Right cardiac atrium (tissue), 5 donors: Measurements from ENCODE around the gene WDR86. TPM values are rescaled to one million over a fixed set of nuclear protein-coding genes. Genes with fewer than 3 reads are reported as not detected.

Experiments used
- ATAC-seq, 2 donors: fragments of 200-7000 bp; cut with Tn5 transposase; one replicate each; pipeline versions ENCODE4 v1.8.0 to v1.9.1; 2020; ENCODE audit warnings: moderate library complexity in 2 of 2, mild to moderate bottlenecking in 1 of 2
- DNase-seq, 3 donors: peaks; one replicate each; pipeline ENCODE4 v3.0.0-alpha.2; 2020
- H3K27ac ChIP-seq: one replicate; pipeline ENCODE4 v1.5.1; 2013; ENCODE audit warnings: mild to moderate bottlenecking, low read length, control low read depth, moderate library complexity
- H3K27me3 ChIP-seq: one replicate; pipeline ENCODE4 v1.6.1; 2013; ENCODE audit not compliant: control insufficient read depth, insufficient read depth
- H3K4me1 ChIP-seq: one replicate; pipeline ENCODE4 v1.6.1; 2013; ENCODE audit warnings: low read length; ENCODE audit not compliant: control insufficient read depth, insufficient read depth
- H3K4me3 ChIP-seq: one replicate; pipeline ENCODE4 v1.5.1; 2013; ENCODE audit warnings: low read length, control low read depth
- H3K9me3 ChIP-seq: one replicate; pipeline ENCODE4 v1.6.1; 2013; ENCODE audit warnings: low read length; ENCODE audit not compliant: control insufficient read depth
- WGBS: extraction: QIAGEN DNeasy Blood & Tissue Kit; methylation state at CpG from one replicate; pipeline ENCODE4 v1.1.7; 2013; 5-methylcytosine and 5-hydroxymethylcytosine counted together
- intact Hi-C, 4 donors: fragments of 100-400 bp; cut with DNase I; formaldehyde crosslinking; loops; one replicate each; pipeline versions ENCODE4 v1.11.0 to v1.14.0; 2022 to 2023
- polyA plus RNA-seq: library from polyadenylated mRNA; stranded (reverse); fragments of 200-250 nt; gene quantifications from one replicate; pipeline ENCODE4 v1.2.3, GENCODE V29; 2013
- total RNA-seq, 4 donors: library from RNA; stranded (reverse); fragmentation: NEBNext Ultra II Directional; extraction: Animal tissue kit (Norgen Biotek cat#: 25700); gene quantifications; one replicate each; pipeline ENCODE4 v1.2.1, GENCODE V29; 2021
- donor health status: healthy with polysubstance abuse.
- donor health status: DM: no; HTN: yes; CAD: no.
- donor health status: DM: no; HTN: no; CAD: no.
- donor health status: DM: no; HTN: yes; CAD: no; lungs with severe emphysema.
- donor health status: DM: yes; HTN: yes; CAD: no.

The WDR86 gene
- total and polyA plus RNA-seq, 5 donors: 0.17 to 0.47 (median 0.18) TPM

DNA sequence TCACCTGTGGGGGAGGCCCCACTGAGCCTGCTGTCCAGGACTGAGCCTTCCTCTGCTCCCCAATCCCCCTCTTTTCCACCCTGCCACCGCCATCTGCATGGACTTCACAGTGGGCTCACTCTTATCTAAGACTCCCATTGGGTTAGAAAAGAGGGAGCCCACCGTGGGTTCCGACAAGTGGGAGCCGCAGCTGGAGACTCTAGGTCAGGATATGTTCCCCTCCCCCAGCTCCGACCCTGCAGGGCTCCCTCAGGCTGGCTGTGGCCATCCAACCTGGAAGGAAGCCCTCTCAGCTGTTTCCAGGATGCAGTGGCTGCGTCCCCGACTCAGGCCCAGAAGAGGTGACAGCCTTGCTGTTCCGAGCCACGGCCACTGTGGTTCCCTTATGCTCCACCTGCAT lies 4.8 kb downstream of the WDR86 start:
- WGBS: 78% methylated on average over 9 of the region's 9 CpGs
- H3K27me3 ChIP-seq: no peaks in the 10 kb centered on the region
- no peak overlapping the region for H3K27ac ChIP-seq
- ATAC-seq (no peak), DNase-seq (peak in 1 of 3 donors; percentile 30)
- H3K4me1 ChIP-seq: no peaks in the 10 kb centered on the region
- no peak overlapping the region for H3K4me3 ChIP-seq
- no peaks in the 10 kb centered on the region for H3K9me3 ChIP-seq
- intact Hi-C loops: no loop called here

DNA sequence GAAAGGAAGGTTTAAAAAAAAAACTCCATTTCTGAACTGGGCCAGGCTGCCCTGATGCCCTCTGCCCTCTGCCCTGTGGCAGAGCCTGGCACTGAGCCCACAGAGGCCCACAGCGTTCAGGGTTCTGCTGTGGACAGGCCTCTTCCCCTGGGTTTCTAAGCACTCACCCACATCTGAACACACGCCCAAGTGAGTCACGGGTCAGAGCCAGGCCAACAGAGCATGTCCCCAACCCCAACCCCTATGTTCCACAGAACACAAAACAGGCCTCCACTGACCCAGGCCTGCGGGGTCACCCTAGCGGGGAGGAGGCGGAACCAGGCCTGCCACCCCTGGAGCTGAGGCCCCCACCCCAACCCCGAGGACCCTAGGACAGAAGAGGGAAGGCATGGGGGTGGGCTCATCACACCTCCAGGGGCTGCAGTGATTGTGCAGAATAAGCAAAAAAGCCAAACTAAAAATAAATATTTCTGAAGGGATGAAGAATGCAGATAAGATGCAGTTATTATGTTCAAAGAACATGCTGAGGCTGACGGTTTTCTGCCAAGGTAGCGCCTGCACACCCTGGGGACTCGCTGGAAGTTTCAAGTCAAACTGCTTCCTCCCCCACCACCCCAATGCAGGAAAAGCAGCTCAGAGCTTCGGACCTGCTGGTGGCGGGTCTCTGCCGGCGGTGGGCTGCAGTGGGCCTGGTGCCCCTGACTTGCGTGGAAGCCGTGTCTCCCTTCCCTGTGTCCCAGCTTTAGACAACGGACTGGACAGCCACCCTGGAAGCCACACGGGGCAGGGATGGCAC lies 5.4 kb downstream of the WDR86 start:
- H3K27ac ChIP-seq: no peak overlapping the region

GRCh38 chr7:151403764-151404163 lies 6.1 kb downstream of the WDR86 start:
- Histone ChIP-seq H3K27me3 (no peaks in the 10 kb centered on the region), H3K9me3 (no peaks in the 10 kb centered on the region), H3K4me1 (no peaks in the 10 kb centered on the region), H3K27ac (no peak overlapping the region), H3K4me3 (no peak overlapping the region)
- no peak for ATAC-seq
- no peak for DNase-seq
- intact Hi-C loops: no loop called here
- 89% methylated on average over 9 of the region's 9 CpGs for WGBS

More for the DNA sequence above, 5.4 kb downstream of the WDR86 start:
- H3K9me3 ChIP-seq: no peaks in the 10 kb centered on the region
- no peaks in the 10 kb centered on the region for H3K4me1 ChIP-seq
- DNase-seq: peak in 2 of 3 donors; percentile 51 to 73
- intact Hi-C loops: no loop called here
- H3K4me3 ChIP-seq: no peak overlapping the region
- ATAC-seq: peak; percentile 57 to 79
- H3K27me3 ChIP-seq: no peaks in the 10 kb centered on the region
- WGBS: 69% methylated on average over 18 of the region's 18 CpGs

- ATAC-seq: no peak
- H3K4me3 ChIP-seq: no peak overlapping the region
- H3K9me3 ChIP-seq: no peaks in the 10 kb centered on the region
- 93% methylated on average over 16 of the region's 16 CpGs for WGBS
- H3K27ac ChIP-seq: no peak overlapping the region
- DNase-seq: no peak
- intact Hi-C loops: no loop called here
- H3K4me1 ChIP-seq: no peaks in the 10 kb centered on the region
- no peaks in the 10 kb centered on the region for H3K27me3 ChIP-seq
These were observed 7.6 kb downstream of the WDR86 start for GRCh38 chr7:151402029-151402835.

DNA sequence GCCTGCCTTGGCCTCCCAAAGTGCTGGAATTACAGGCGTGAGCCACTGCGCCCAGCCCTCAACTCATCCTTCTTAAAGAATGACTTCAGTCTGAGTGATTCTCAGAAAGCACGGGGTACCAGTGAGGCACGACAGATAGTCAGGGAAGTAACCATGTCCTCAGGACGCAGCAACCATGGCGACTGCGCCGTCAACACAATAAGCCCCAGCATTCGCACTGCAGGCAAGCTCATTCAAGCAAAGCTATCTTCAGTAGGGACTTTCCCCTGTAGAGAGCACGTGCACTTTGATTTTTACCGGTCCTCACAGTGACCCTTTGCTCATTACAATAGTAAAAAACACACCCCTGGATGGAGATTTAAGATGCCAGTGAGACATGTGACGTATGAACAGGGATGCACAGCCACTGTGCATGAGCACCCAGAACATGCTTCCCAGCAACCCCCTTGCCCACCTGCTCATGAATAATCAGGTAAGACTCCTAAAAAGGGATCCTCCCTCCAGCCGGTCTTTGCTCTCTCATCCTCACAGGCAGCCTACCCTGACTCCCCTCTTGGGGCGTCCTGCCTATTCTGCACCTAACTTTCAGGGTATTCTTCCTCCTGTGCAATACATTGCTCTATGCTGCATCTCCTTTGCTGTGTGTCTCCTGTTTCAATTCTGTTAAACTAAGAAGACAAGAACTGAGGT lies 9.1 kb downstream of the WDR86 start:
- intact Hi-C loops: no loop called here
- H3K4me1 ChIP-seq: no peaks in the 10 kb centered on the region
- no peak overlapping the region for H3K4me3 ChIP-seq
- 77% methylated on average over 14 of the region's 14 CpGs for WGBS
- no peak overlapping the region for H3K27ac ChIP-seq
- ATAC-seq (no peak), DNase-seq (no peak)
- H3K27me3 ChIP-seq: no peaks in the 10 kb centered on the region
- H3K9me3 ChIP-seq: no peaks in the 10 kb centered on the region

DNA sequence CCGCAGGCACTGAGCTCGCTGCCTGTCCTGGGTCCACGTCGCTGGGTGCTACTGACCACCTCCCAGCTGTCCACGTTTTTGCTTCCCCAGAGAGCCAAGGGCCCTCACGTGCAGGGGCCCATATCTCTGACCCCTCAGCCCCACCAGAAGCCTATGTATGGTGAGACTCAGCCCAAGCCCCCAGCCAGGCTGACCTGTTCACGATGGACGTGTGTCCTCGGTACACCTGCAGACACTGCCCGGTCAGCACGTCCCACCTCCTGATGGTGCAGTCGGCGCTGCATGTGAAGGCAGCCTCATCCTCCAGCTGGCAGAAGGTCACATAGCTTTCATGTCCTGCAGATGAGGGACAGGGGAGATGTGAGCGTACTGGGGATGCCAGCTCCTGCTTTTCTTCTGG lies 9.9 kb downstream of the WDR86 start:
- 85% methylated on average over 14 of the region's 14 CpGs for WGBS
- DNase-seq: no peak

GRCh38 chr7:151399305-151399601 lies 10.6 kb downstream of the WDR86 start:
- no peak overlapping the region for H3K27ac ChIP-seq
- ATAC-seq: no peak
- no peaks in the 10 kb centered on the region for H3K4me1 ChIP-seq
- no peaks in the 10 kb centered on the region for H3K9me3 ChIP-seq
- DNase-seq: no peak
- no peak overlapping the region for H3K4me3 ChIP-seq
- WGBS: 88% methylated on average over 7 of the region's 7 CpGs
- intact Hi-C loops: no loop called here
- H3K27me3 ChIP-seq: no peaks in the 10 kb centered on the region

More for the DNA sequence above, 9.9 kb downstream of the WDR86 start:
- intact Hi-C loops: no loop called here
- Histone ChIP-seq H3K9me3 (no peaks in the 10 kb centered on the region), H3K27ac (no peak overlapping the region), H3K4me1 (no peaks in the 10 kb centered on the region), H3K4me3 (no peak overlapping the region), H3K27me3 (no peaks in the 10 kb centered on the region)
- no peak for ATAC-seq

- Histone ChIP-seq H3K27me3 (no peaks in the 10 kb centered on the region), H3K9me3 (no peaks in the 10 kb centered on the region), H3K4me3 (no peak overlapping the region), H3K4me1 (no peaks in the 10 kb centered on the region), H3K27ac (no peak overlapping the region)
- ATAC-seq (no peak), DNase-seq (no peak)
- intact Hi-C loops: no loop called here
- WGBS: 93% methylated on average over 19 of the region's 19 CpGs
These were observed 11.2 kb downstream of the WDR86 start for GRCh38 chr7:151398446-151399304.

DNA sequence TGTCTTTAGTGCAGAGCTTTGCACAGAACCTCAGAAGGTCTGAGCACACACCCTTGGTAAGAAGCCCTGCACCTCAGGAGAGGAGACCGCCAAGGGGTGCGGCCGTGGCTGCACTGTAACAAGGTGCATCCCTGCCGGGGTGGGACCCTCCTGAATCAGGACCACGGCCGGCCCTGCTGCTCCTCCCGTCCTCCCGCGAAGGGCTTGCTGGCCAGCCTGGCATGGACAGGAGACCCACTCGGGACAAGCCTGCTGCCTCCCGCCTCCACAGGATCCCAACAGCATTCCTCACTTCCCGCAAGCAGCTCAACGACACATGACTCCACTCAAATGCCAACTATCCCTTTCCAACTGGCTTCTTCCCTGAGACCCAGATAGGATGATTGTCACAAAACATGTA lies 12.8 kb downstream of the WDR86 start:
- no peak for DNase-seq
- H3K27me3 ChIP-seq: no peaks in the 10 kb centered on the region
- H3K4me3 ChIP-seq: no peak overlapping the region
- intact Hi-C loops: no loop called here
- H3K9me3 ChIP-seq: no peaks in the 10 kb centered on the region
- no peaks in the 10 kb centered on the region for H3K4me1 ChIP-seq
- 89% methylated on average over 13 of the region's 13 CpGs for WGBS
- H3K27ac ChIP-seq: no peak overlapping the region
- ATAC-seq: no peak

- no peak for DNase-seq
- Histone ChIP-seq H3K4me3 (no peak overlapping the region), H3K4me1 (no peaks in the 10 kb centered on the region), H3K9me3 (no peaks in the 10 kb centered on the region), H3K27ac (no peak overlapping the region), H3K27me3 (no peaks in the 10 kb centered on the region)
- WGBS: 87% methylated on average over 10 of the region's 10 CpGs
- intact Hi-C loops: no loop called here
- no peak for ATAC-seq
These were observed 13.4 kb downstream of the WDR86 start for GRCh38 chr7:151396328-151396970.
